A549 (cell line): ENCODE measurements around the gene KRT36. TPM values are rescaled to one million over a fixed set of nuclear protein-coding genes. Genes with fewer than 3 reads are reported as not detected.

Source experiments
- ATAC-seq, 2 experiments: fragments of 200-7000 bp in 1 of 2; fragments of >200 bp in 1 of 2; cut with Nextera tagmentation in 1 of 2; cut with Tn5 transposase in 1 of 2; 3 replicates each; pipeline versions ENCODE4 v1.8.0 to v1.9.1; 2018 to 2020; ENCODE audit warnings: mild to moderate bottlenecking in 1 of 2, moderate library complexity in 1 of 2
- CTCF ChIA-PET: fragments of 300-600 bp; sonication (Branson Sonifier 250); formaldehyde crosslinking; extraction: SDS; loops from one replicate; lab custom pipeline; 2021; ENCODE audit warnings: antibody characterized with exemption, inconsistent platforms; lab: Yijun Ruan, JAX
- POLR2A ChIA-PET: fragments of 350-600 bp; formaldehyde crosslinking; extraction: SDS; loops from one replicate; lab custom pipeline; 2021; ENCODE audit warnings: antibody characterized with exemption, inconsistent platforms; lab: Yijun Ruan, JAX
- DNase-seq, 2 experiments: peaks; one replicate each; pipeline versions ENCODE4 v3.0.0 to v3.0.0-alpha.2; 2011 to 2016; ENCODE audit warnings: low read depth in 1 of 2, low spot score in 1 of 2
- FAIRE-seq: peaks from 2 replicates; lab custom pipeline; 2011; peaks lifted over from hg19 to GRCh38; lab: Jason Lieb, UNC
- H3K27ac ChIP-seq, 2 experiments: fragments of >200 bp; sonication (Bioruptor Twin); formaldehyde crosslinking; 3 replicates each; pipeline ENCODE4 v1.5.1; 2016 to 2017
- H3K4me1 ChIP-seq: fragments of >200 bp; sonication (Bioruptor Twin); formaldehyde crosslinking; 3 replicates; pipeline ENCODE4 v1.6.1; 2016
- H3K4me2 ChIP-seq: fragments of >200 bp; sonication (Bioruptor Twin); formaldehyde crosslinking; 3 replicates; pipeline ENCODE4 v1.6.1; 2016
- H3K4me3 ChIP-seq: fragments of >200 bp; sonication (Bioruptor Twin); formaldehyde crosslinking; 3 replicates; pipeline ENCODE4 v1.5.1; 2016
- H3K9me3 ChIP-seq: fragments of >200 bp; sonication (Bioruptor Twin); formaldehyde crosslinking; 3 replicates; pipeline ENCODE4 v1.6.1; 2016
- CBX8 ChIP-seq: fragments of 200-600 bp; sonication (generic); IDR thresholded peaks from 2 replicates; pipeline ENCODE4 v1.6.1; 2016
- CHD2 ChIP-seq: fragments of 150-350 bp; IDR thresholded peaks from 2 replicates; pipeline ENCODE4 v1.6.1; 2014; ENCODE audit warnings: low read length; ENCODE audit not compliant: partially characterized antibody
- EP300 ChIP-seq, 2 experiments: fragments of >200 bp; sonication (Bioruptor Twin); formaldehyde crosslinking; IDR thresholded peaks; 2 replicates in 1 of 2; 3 replicates in 1 of 2; pipeline ENCODE4 v1.6.1; 2016 to 2017
- FOSL2 ChIP-seq, 2 experiments: fragments of 450-650 bp in 1 of 2; fragments of >200 bp in 1 of 2; sonication (Bioruptor Twin) in 1 of 2; formaldehyde crosslinking; IDR thresholded peaks; 2 replicates each; pipeline versions ENCODE4 v1.5.0 to v1.6.1; 2016 to 2020; ENCODE audit warnings: mild to moderate bottlenecking in 1 of 2, moderate library complexity in 1 of 2
- HOXA7 ChIP-seq: fragments of 250-450 bp; sonication (Bioruptor Pico); IDR thresholded peaks from 2 replicates; pipeline ENCODE4 v1.5.0; 2020; ENCODE audit warnings: mild to moderate bottlenecking, moderate library complexity
- HOXB13 ChIP-seq: fragments of 250-450 bp; sonication (Bioruptor Pico); IDR thresholded peaks from 2 replicates; pipeline ENCODE4 v1.5.0; 2020; ENCODE audit warnings: low read depth, mild to moderate bottlenecking, moderate library complexity
- HOXB5 ChIP-seq: fragments of 250-450 bp; sonication (Bioruptor Pico); IDR thresholded peaks from 2 replicates; pipeline ENCODE4 v1.5.0; 2020; ENCODE audit warnings: mild to moderate bottlenecking, moderate library complexity
- KDM1A ChIP-seq: fragments of 200-600 bp; sonication (generic); IDR thresholded peaks from 2 replicates; pipeline ENCODE4 v1.6.1; 2016; ENCODE audit warnings: low read depth, mild to moderate bottlenecking
- MAFK ChIP-seq: fragments of 450-650 bp; IDR thresholded peaks from 2 replicates; pipeline ENCODE4 v1.6.1; 2014; ENCODE audit not compliant: partially characterized antibody
- MYC ChIP-seq: IDR thresholded peaks from 2 replicates; pipeline ENCODE4 v1.6.1; 2012; ENCODE audit warnings: mild to moderate bottlenecking, inconsistent platforms, low read length, improper control_type of control experiment, borderline replicate concordance
- NR3C1 ChIP-seq: fragments of >200 bp; sonication (Bioruptor Twin); formaldehyde crosslinking; IDR thresholded peaks from 3 replicates; pipeline ENCODE4 v1.6.1; 2017
- POLR2AphosphoS2 ChIP-seq: conservative IDR thresholded peaks from 2 replicates; pipeline ENCODE4 v1.6.1; 2012; ENCODE audit warnings: low read length, improper control_type of control experiment, inconsistent platforms
- RAD21 ChIP-seq, 2 experiments: fragments of >200 bp in 1 of 2; sonication (Bioruptor Twin) in 1 of 2; formaldehyde crosslinking in 1 of 2; IDR thresholded peaks in 1 of 2; conservative IDR thresholded peaks in 1 of 2; 2 replicates in 1 of 2; 3 replicates in 1 of 2; pipeline ENCODE4 v1.6.1; 2012 to 2018; ENCODE audit warnings: inconsistent platforms in 1 of 2
- RARB ChIP-seq: fragments of 250-450 bp; sonication (Bioruptor Pico); IDR thresholded peaks from 2 replicates; pipeline ENCODE4 v1.8.0; 2021; ENCODE audit warnings: mild to moderate bottlenecking, moderate library complexity
- SREBF2 ChIP-seq: fragments of 450-650 bp; IDR thresholded peaks from 2 replicates; pipeline ENCODE4 v1.6.1; 2014; ENCODE audit warnings: mild to moderate bottlenecking, moderate library complexity
- TP53 ChIP-seq: fragments of 250-450 bp; sonication (Bioruptor Pico); IDR thresholded peaks from 2 replicates; pipeline ENCODE4 v1.5.0; 2021; ENCODE audit warnings: mild to moderate bottlenecking, moderate library complexity
- ZC3H11A ChIP-seq: fragments of 450-650 bp; IDR thresholded peaks from 2 replicates; pipeline ENCODE4 v1.6.1; 2014; ENCODE audit warnings: antibody characterized with exemption, mild to moderate bottlenecking
- WGBS: methylation state at CpG from one replicate; pipeline ENCODE4 v1.1.6; 2017; ENCODE audit errors: missing lambda C conversion rate; 5-methylcytosine and 5-hydroxymethylcytosine counted together
- polyA plus RNA-seq, 4 experiments: library from polyadenylated mRNA; depleted of rRNA in 3 of 4; stranded (reverse); fragments of >200 nt; fragmentation: RNase III in 1 of 4; extraction: RNeasy Plus Mini Kit Qiagen cat#74134 plus additional on column Dnase treatment in 1 of 4; gene quantifications; 2 replicates in 3 of 4; 3 replicates in 1 of 4; pipeline ENCODE4 v1.2.3, GENCODE V29; 2011 to 2017
- TF ChIP-seq, protein P1 (sequence below): fragments of 250-450 bp; sonication (Bioruptor Pico); IDR thresholded peaks from 2 replicates; pipeline ENCODE4 v1.5.0; 2020; ENCODE audit warnings: low read depth, mild to moderate bottlenecking, moderate library complexity
- TF ChIP-seq, protein P2 (sequence below): fragments of 150-350 bp; IDR thresholded peaks from 2 replicates; pipeline ENCODE4 v1.6.1; 2014; ENCODE audit warnings: low read depth, mild to moderate bottlenecking, low read length

Gene KRT36
- polyA plus RNA-seq, 2 of the 4 experiments (the other 2 are of a cell fraction), result not detected

DNA sequence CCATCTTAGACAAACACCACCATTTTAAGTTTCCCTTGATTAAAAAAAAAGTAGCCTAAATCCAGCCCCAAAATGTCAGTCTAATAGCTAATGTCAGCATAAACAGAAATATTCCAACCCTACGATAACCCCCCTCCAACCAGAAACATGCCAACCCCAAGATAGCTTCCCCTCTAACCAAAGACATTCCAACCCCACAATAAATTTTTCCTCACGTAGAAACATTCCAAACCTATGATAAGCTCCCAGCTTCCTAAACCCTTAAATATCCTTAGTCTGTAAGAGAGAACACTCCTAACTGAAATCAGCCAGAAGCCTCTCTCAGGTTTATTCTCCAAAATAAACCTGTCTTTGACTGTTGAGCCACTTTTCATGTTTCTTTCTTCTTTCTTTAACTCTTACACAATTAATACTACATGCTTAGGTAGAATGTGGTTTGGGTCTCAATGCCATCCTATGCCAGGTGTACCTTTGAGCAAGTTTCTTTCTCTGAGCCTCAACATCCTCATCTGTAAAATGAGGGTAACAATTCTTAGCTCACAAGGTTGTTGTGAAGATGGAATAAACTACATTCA lies 38.5 kb downstream of the KRT36 start:
- Histone ChIP-seq H3K9me3 (no peaks in the 10 kb centered on the region), H3K27ac (no peak overlapping the region), H3K4me3 (no peak overlapping the region), H3K4me1 (no peaks in the 10 kb centered on the region), H3K4me2 (no peak overlapping the region)
- ChIA-PET CTCF (interaction anchor here (1.1 to 3.0 kb wide), 4 partner anchors 12 to 196 kb away, joined by 3 to 13 read pairs (median 4); no protein-coding TSS in a partner anchor), POLR2A (no interaction called here)
- no peak for FAIRE-seq
- DNase-seq, result no peak
- ATAC-seq, result no peak
- 35% methylated on average over 2 of the region's 2 CpGs for WGBS
- TF ChIP-seq MAFK (peak; percentile 34), CHD2 (no peak)
- TF ChIP-seq, protein P1, sequence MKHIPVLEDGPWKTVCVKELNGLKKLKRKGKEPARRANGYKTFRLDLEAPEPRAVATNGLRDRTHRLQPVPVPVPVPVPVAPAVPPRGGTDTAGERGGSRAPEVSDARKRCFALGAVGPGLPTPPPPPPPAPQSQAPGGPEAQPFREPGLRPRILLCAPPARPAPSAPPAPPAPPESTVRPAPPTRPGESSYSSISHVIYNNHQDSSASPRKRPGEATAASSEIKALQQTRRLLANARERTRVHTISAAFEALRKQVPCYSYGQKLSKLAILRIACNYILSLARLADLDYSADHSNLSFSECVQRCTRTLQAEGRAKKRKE (CRISPR knock-in tag), result no peak

DNA sequence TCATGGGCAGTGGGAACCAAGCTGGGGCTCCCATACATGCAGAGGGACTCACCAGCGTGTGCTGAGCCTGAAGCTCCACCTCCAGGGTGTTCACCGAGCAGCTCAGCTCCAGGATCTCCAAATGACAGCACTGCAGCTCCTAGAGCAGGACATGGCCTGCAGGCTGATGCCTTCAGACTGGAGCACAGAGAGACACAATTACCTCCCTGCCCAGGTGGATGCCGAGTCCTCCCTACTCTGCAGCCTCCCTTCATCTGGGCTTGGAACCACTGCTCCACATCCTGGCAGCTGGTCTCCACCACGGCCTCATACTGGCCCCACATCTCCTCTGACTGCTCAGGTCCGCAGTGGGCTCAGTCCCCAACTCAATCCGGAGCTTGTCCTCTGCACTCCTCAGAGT lies 40.7 kb downstream of the KRT36 start:
- no peak overlapping the region for H3K4me2 ChIP-seq
- ChIA-PET CTCF (interaction anchor here (0.9 to 3.0 kb wide), 5 partner anchors 9 to 200 kb away, joined by 3 to 15 read pairs (median 5); no protein-coding TSS in a partner anchor), POLR2A (no interaction called here)
- 51% methylated on average over 6 of the region's 6 CpGs for WGBS
- H3K4me1 ChIP-seq, result no peaks in the 10 kb centered on the region
- H3K9me3 ChIP-seq, result no peaks in the 10 kb centered on the region
- no peak overlapping the region for H3K27ac ChIP-seq
- DNase-seq (no peak), FAIRE-seq (no peak), ATAC-seq (no peak; a peak in 2 of 6 replicates)
- H3K4me3 ChIP-seq, result no peak overlapping the region
- TF ChIP-seq HOXA7 (CRISPR knock-in tag) (no peak), SREBF2 (no peak), HOXB13 (CRISPR knock-in tag) (no peak), POLR2AphosphoS2 (no peak), TP53 (no peak), NR3C1 (no peak), RARB (CRISPR knock-in tag) (no peak), EP300 (IDR thresholded peaks at IDR 0.05) (no peak), CHD2 (no peak), FOSL2 (IDR thresholded peaks at IDR 0.05) (no peak), FOSL2 (CRISPR knock-in tag; IDR thresholded peaks at IDR 0.05) (no peak), HOXB5 (CRISPR knock-in tag) (no peak), ZC3H11A (no peak), KDM1A (no peak)
- TF ChIP-seq, protein P2, sequence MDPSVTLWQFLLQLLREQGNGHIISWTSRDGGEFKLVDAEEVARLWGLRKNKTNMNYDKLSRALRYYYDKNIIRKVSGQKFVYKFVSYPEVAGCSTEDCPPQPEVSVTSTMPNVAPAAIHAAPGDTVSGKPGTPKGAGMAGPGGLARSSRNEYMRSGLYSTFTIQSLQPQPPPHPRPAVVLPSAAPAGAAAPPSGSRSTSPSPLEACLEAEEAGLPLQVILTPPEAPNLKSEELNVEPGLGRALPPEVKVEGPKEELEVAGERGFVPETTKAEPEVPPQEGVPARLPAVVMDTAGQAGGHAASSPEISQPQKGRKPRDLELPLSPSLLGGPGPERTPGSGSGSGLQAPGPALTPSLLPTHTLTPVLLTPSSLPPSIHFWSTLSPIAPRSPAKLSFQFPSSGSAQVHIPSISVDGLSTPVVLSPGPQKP, result no peak

DNA sequence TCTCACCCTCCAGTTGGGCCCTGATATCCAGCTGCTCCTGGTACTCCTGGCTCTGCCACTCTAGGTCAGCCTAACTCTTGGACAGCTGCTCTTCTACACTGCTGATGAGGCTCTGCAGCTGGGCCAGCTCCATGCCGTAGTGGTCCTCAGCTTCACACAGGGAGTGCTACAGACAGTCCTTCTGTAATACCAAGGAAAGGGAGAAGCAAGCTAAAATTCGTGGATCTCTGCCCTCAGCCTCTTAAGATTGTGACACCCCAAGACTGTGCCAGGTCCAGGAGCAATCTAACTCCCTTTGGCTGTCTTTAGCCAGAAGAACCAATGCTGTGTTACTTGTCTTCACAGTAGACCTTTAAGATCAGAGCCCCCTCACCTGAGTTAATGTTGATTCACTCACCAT lies 41.2 kb downstream of the KRT36 start:
- no peak for ATAC-seq
- POLR2A ChIA-PET, result no interaction called here
- 50% methylated on average over 2 of the region's 2 CpGs for WGBS
- H3K9me3 ChIP-seq, result no peaks in the 10 kb centered on the region
- no peak overlapping the region for H3K4me2 ChIP-seq
- CTCF ChIA-PET, result interaction anchor here (0.9 to 3.0 kb wide), 5 partner anchors 9 to 200 kb away, joined by 3 to 15 read pairs (median 5); no protein-coding TSS in a partner anchor
- H3K27ac ChIP-seq, result no peak overlapping the region
- H3K4me3 ChIP-seq, result no peak overlapping the region
- no peak for DNase-seq
- TF ChIP-seq MYC (no peak), RAD21 (conservative IDR thresholded peaks at IDR 0.05 in 1 of 2, IDR thresholded peaks at IDR 0.05 in 1 of 2) (no peak), CBX8 (no peak)
- H3K4me1 ChIP-seq, result no peaks in the 10 kb centered on the region
- no peak for FAIRE-seq
